ENCODE measurements around the gene SPO11. TPM values are rescaled to one million over a fixed set of nuclear protein-coding genes. Genes with fewer than 3 reads are reported as not detected.

SPO11 gene
- polyA plus RNA-seq, 1 donor (not counting 4 experiments of a cell fraction or from before 2014, with no cell fraction given): not detected

DNA sequence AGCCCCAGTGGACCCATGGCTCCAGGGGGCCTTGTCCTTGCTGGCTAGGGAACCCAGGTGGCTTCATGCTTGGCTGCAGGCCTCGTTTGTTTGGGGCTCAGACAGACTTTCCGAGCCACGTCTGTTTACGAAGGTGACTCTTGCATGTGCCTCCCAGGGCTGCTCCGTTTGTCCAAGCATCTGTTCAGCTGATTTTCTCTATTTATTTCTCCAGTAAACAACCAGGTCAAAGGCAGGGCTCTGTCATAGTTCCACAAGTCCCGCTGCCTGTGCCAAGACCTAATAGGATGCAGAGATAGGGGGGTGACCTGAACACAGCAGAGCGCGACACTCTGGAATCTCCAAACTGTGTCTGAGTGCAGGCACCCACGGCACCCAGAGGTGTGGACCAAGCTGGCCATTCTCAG, 12.8 kb upstream of the SPO11 start:
- Histone ChIP-seq H3K4me2 (ENCODE audit: control insufficient read depth, extremely low read depth, insufficient read depth, low read depth, low read length) (no peak overlapping the region), H2AFZ (ENCODE audit: control insufficient read depth, low read length) (no peak overlapping the region), H3K36me3 (ENCODE audit: control insufficient read depth in 2 of 2, extremely low read depth in 1 of 2, insufficient read depth in 2 of 2, low read length in 2 of 2) (no peaks in the 10 kb centered on the region), H4K20me1 (ENCODE audit: control insufficient read depth, extremely low read depth, insufficient read depth, low read length) (no peaks in the 10 kb centered on the region), H3K27me3 (ENCODE audit: control insufficient read depth, extremely low read depth, insufficient read depth, low read length) (peaks cover 29% of the 10 kb centered on the region), H3K9me3 (ENCODE audit: control insufficient read depth, low read depth, low read length) (no peaks in the 10 kb centered on the region), H3K9ac (ENCODE audit: control insufficient read depth, extremely low read depth, insufficient read depth, low read length) (no peak overlapping the region), H3K27ac (ENCODE audit: control insufficient read depth, insufficient read depth, low read length) (no peak overlapping the region), H3K4me1 (ENCODE audit: control insufficient read depth, extremely low read depth, insufficient read depth, low read length) (peaks cover 2% of the 10 kb centered on the region), H3K9me1 (ENCODE audit: control insufficient read depth, extremely low read depth, insufficient read depth, low read length) (no peaks in the 10 kb centered on the region), H3K79me2 (ENCODE audit: control insufficient read depth, insufficient read depth, low read length) (no peaks in the 10 kb centered on the region), H3K4me3 (ENCODE audit: control insufficient read depth in 2 of 3, extremely low read depth in 1 of 3, insufficient read depth in 2 of 3, low read depth in 1 of 3, low read length in 3 of 3) (no peak overlapping the region)
- dilution Hi-C loops (cut with MboI; ENCODE audit: extremely low pct_ligation_motif_present, low sequenced_read_pairs): no loop called here
- no peak for DNase-seq (ENCODE audit: low read depth, low spot score)
- TF ChIP-seq, protein P1, sequence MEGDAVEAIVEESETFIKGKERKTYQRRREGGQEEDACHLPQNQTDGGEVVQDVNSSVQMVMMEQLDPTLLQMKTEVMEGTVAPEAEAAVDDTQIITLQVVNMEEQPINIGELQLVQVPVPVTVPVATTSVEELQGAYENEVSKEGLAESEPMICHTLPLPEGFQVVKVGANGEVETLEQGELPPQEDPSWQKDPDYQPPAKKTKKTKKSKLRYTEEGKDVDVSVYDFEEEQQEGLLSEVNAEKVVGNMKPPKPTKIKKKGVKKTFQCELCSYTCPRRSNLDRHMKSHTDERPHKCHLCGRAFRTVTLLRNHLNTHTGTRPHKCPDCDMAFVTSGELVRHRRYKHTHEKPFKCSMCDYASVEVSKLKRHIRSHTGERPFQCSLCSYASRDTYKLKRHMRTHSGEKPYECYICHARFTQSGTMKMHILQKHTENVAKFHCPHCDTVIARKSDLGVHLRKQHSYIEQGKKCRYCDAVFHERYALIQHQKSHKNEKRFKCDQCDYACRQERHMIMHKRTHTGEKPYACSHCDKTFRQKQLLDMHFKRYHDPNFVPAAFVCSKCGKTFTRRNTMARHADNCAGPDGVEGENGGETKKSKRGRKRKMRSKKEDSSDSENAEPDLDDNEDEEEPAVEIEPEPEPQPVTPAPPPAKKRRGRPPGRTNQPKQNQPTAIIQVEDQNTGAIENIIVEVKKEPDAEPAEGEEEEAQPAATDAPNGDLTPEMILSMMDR (optimal IDR thresholded peaks at IDR 0.05 in 1 of 3, IDR thresholded peaks at IDR 0.05 in 1 of 3, conservative IDR thresholded peaks at IDR 0.05 in 1 of 3; ENCODE audit: extremely low read depth in 1 of 3, insufficient read depth in 2 of 3, low read length in 3 of 3): no peak
- TF ChIP-seq EZH2 (IDR thresholded peaks at IDR 0.05; ENCODE audit: low read length): no peak
- FAIRE-seq: no peak

DNA sequence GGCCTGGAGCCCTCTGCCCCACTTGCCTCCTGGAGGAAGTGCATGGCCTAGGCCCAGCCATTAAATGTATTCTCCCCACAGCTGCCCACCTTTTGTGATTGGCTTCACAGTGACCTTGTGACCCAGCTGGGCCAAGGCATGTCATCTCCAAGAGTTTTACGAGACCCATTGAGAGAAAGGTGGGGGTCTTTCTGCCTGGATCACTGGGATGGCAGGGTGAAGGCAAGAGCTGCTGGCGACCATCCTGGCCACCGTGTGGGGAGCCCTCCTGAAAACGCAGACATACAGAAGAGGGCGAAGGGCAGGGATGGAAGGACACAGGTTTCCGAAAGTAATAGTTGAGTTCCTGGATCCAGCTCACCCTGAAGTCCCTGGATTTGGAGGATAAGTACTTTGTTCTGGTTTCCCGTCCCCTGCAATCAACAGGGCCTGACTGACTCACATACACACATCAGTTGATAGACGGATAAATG, 12.3 kb upstream of the SPO11 start:
- dilution Hi-C loops (cut with MboI; ENCODE audit: extremely low pct_ligation_motif_present, low sequenced_read_pairs): no loop called here
- FAIRE-seq (no peak), DNase-seq (ENCODE audit: low read depth, low spot score) (no peak)
- no peak overlapping the region for H3K4me2 ChIP-seq (ENCODE audit: control insufficient read depth, extremely low read depth, insufficient read depth, low read depth, low read length)
- H3K9me3 ChIP-seq (ENCODE audit: control insufficient read depth, low read depth, low read length): no peaks in the 10 kb centered on the region
- H2AFZ ChIP-seq (ENCODE audit: control insufficient read depth, low read length): no peak overlapping the region
- H3K4me3 ChIP-seq (ENCODE audit: control insufficient read depth in 2 of 3, extremely low read depth in 1 of 3, insufficient read depth in 2 of 3, low read depth in 1 of 3, low read length in 3 of 3): no peak overlapping the region
- H3K79me2 ChIP-seq (ENCODE audit: control insufficient read depth, insufficient read depth, low read length): no peaks in the 10 kb centered on the region
- H3K36me3 ChIP-seq (ENCODE audit: control insufficient read depth in 2 of 2, extremely low read depth in 1 of 2, insufficient read depth in 2 of 2, low read length in 2 of 2): no peaks in the 10 kb centered on the region
- H3K4me1 ChIP-seq (ENCODE audit: control insufficient read depth, extremely low read depth, insufficient read depth, low read length): peaks cover 2% of the 10 kb centered on the region
- no peak for TF ChIP-seq EZH2 (IDR thresholded peaks at IDR 0.05; ENCODE audit: low read length)
- TF ChIP-seq, protein P1 (optimal IDR thresholded peaks at IDR 0.05 in 1 of 3, IDR thresholded peaks at IDR 0.05 in 1 of 3, conservative IDR thresholded peaks at IDR 0.05 in 1 of 3; ENCODE audit: extremely low read depth in 1 of 3, insufficient read depth in 2 of 3, low read length in 3 of 3): no peak
- no peaks in the 10 kb centered on the region for H3K9me1 ChIP-seq (ENCODE audit: control insufficient read depth, extremely low read depth, insufficient read depth, low read length)
- H4K20me1 ChIP-seq (ENCODE audit: control insufficient read depth, extremely low read depth, insufficient read depth, low read length): no peaks in the 10 kb centered on the region
- no peak overlapping the region for H3K9ac ChIP-seq (ENCODE audit: control insufficient read depth, extremely low read depth, insufficient read depth, low read length)
- no peak overlapping the region for H3K27ac ChIP-seq (ENCODE audit: control insufficient read depth, insufficient read depth, low read length)
- peaks cover 26% of the 10 kb centered on the region for H3K27me3 ChIP-seq (ENCODE audit: control insufficient read depth, extremely low read depth, insufficient read depth, low read length)
